Measurements from ENCODE around the gene PRR36.

GRCh38 chr19:7910321-7911161, 36.4 kb upstream of the PRR36 start:
- TF ChIP-seq POLR2A (IDR thresholded peaks at IDR 0.05) (no peak), CTCF (IDR thresholded peaks at IDR 0.05) (no peak), EP300 (IDR thresholded peaks at IDR 0.05; ENCODE audit: low read depth) (no peak)
